Caco-2 (cell line): Measurements from ENCODE around the gene M6PR. TPM values are rescaled to one million over a fixed set of nuclear protein-coding genes. Genes with fewer than 3 reads are reported as not detected.
"Not testable (repeated sequence)": the region's sequence is repeated elsewhere in the genome, so short reads cannot be mapped to it uniquely, and the experiment has no call there.

ENCODE experiments used
- BruUV-seq: library from RNA; stranded (reverse); fragments of 400-500 nt; replicated peaks from 2 replicates; lab custom pipeline; 2021; lab: Mats Ljungman, UMichigan
- CTCF ChIA-PET: fragments of 300-600 bp; sonication (Branson Sonifier 250); formaldehyde crosslinking; loops from one replicate; lab custom pipeline; 2022; ENCODE audit warnings: antibody characterized with exemption; lab: Charles Lee
- POLR2A ChIA-PET: fragments of 300-600 bp; sonication (Branson Sonifier 250); formaldehyde crosslinking; loops from one replicate; lab custom pipeline; 2022; ENCODE audit warnings: antibody characterized with exemption; lab: Charles Lee
- DNase-seq, 2 experiments: peaks; one replicate each; pipeline versions ENCODE4 v3.0.0 to v3.0.0-alpha.2; 2020 to 2022
- H3K27me3 ChIP-seq: replicated peaks from 2 replicates; pipeline ENCODE4 v1.6.0; 2011; ENCODE audit warnings: low read length; ENCODE audit not compliant: control insufficient read depth, insufficient read depth
- H3K36me3 ChIP-seq: 2 replicates; pipeline ENCODE4 v1.5.1; 2011; ENCODE audit warnings: low read length; ENCODE audit not compliant: control insufficient read depth, insufficient read depth
- H3K4me1 ChIP-seq: fragments of 250-450 bp; sonication (Bioruptor Pico); 2 replicates; pipeline ENCODE4 v1.5.1; 2020; ENCODE audit warnings: mild to moderate bottlenecking
- H3K4me3 ChIP-seq: 2 replicates; pipeline ENCODE4 v1.5.1; 2011; ENCODE audit warnings: low read depth, mild to moderate bottlenecking, control low read depth, low read length
- H3K9me3 ChIP-seq: fragments of 250-450 bp; sonication (Bioruptor Pico); 2 replicates; pipeline ENCODE4 v1.5.1; 2020; ENCODE audit warnings: mild to moderate bottlenecking, moderate library complexity
- H3K27ac Mint-ChIP-seq: one replicate; pipeline ENCODE4 v1.8.0; 2022; ENCODE audit warnings: mixed read lengths; ENCODE audit not compliant: unreplicated experiment
- H3K27me3 Mint-ChIP-seq: one replicate; pipeline ENCODE4 v1.8.0; 2022; ENCODE audit warnings: mixed read lengths; ENCODE audit not compliant: insufficient read depth, unreplicated experiment
- H3K36me3 Mint-ChIP-seq: one replicate; pipeline ENCODE4 v1.8.0; 2022; ENCODE audit warnings: mild to moderate bottlenecking, mixed read lengths; ENCODE audit not compliant: insufficient read depth, unreplicated experiment
- H3K4me1 Mint-ChIP-seq: one replicate; pipeline ENCODE4 v1.8.0; 2022; ENCODE audit warnings: low read depth, mixed read lengths; ENCODE audit not compliant: unreplicated experiment
- H3K4me3 Mint-ChIP-seq: one replicate; pipeline ENCODE4 v1.8.0; 2022; ENCODE audit warnings: mild to moderate bottlenecking, moderate library complexity, mixed read lengths; ENCODE audit not compliant: unreplicated experiment
- H3K9me3 Mint-ChIP-seq: one replicate; pipeline ENCODE4 v1.8.0; 2022; ENCODE audit warnings: mixed read lengths; ENCODE audit not compliant: unreplicated experiment
- CTCF ChIP-seq, 2 experiments: fragments of 200-600 bp in 1 of 2; IDR thresholded peaks; 1 replicate in 1 of 2; 2 replicates in 1 of 2; pipeline versions ENCODE4 v1.5.1 to v1.8.0; 2011 to 2022; ENCODE audit warnings: antibody characterized with exemption in 1 of 2, control low read depth in 1 of 2, inconsistent platforms in 1 of 2, low read depth in 1 of 2, low read length in 1 of 2, mild to moderate bottlenecking in 1 of 2, moderate library complexity in 1 of 2; ENCODE audit not compliant: insufficient read depth in 1 of 2, severe bottlenecking in 1 of 2, unreplicated experiment in 1 of 2
- intact Hi-C: fragments of 100-400 bp; cut with micrococcal nuclease; formaldehyde crosslinking; loops from one replicate; pipeline ENCODE4 v1.10.0; 2022; ENCODE audit not compliant: unreplicated experiment
- total RNA-seq: library from RNA; stranded (reverse); gene quantifications from 2 replicates; pipeline ENCODE4 v1.2.3, GENCODE V29; 2022

The M6PR gene
- total RNA-seq, 1 experiment from 2014 or later = 310 TPM

GRCh38 chr12:8905546-8905945 is 43.9 kb downstream of the M6PR start:
- H3K27me3 ChIP-seq = 0 out of 2 replicates have a peak, but pooled peaks cover 1% of the 10 kb centered on the region
- TF ChIP-seq CTCF (IDR thresholded peaks at IDR 0.05; ENCODE audit: insufficient read depth in 1 of 2, low read depth in 1 of 2, low read length in 1 of 2, severe bottlenecking in 1 of 2, unreplicated experiment in 1 of 2) = no peak
- BruUV-seq = no TSS peak
- Mint-ChIP-seq H3K36me3 (no peaks in the 10 kb centered on the region), H3K27ac (no peak overlapping the region), H3K27me3 (peaks cover 15% of the 10 kb centered on the region), H3K9me3 (no peaks in the 10 kb centered on the region), H3K4me1 (no peaks in the 10 kb centered on the region), H3K4me3 (no peak overlapping the region)
- no peaks in the 10 kb centered on the region; the same call in 1 of the 2 replicates for H3K9me3 ChIP-seq
- no peak overlapping the region for H3K4me3 ChIP-seq
- H3K36me3 ChIP-seq = no peaks in the 10 kb centered on the region
- intact Hi-C loops = no loop called here
- ChIA-PET POLR2A (no interaction called here), CTCF (no interaction called here)
- H3K4me1 ChIP-seq = no peaks in the 10 kb centered on the region
- DNase-seq = no peak

- ChIA-PET CTCF (no interaction called here), POLR2A (no interaction called here)
- Histone ChIP-seq H3K27me3 (0 out of 2 replicates have a peak, but pooled peaks cover 1% of the 10 kb centered on the region), H3K9me3 (no peaks in the 10 kb centered on the region; the same call in 1 of the 2 replicates), H3K36me3 (no peaks in the 10 kb centered on the region), H3K4me3 (no peak overlapping the region), H3K4me1 (no peaks in the 10 kb centered on the region)
- no peaks in the 10 kb centered on the region for H3K9me3 Mint-ChIP-seq
- no peak overlapping the region for H3K27ac Mint-ChIP-seq
- BruUV-seq = no TSS peak
- DNase-seq = no peak
- no peak overlapping the region for H3K4me3 Mint-ChIP-seq
- TF ChIP-seq CTCF (IDR thresholded peaks at IDR 0.05; ENCODE audit: insufficient read depth in 1 of 2, low read depth in 1 of 2, low read length in 1 of 2, severe bottlenecking in 1 of 2, unreplicated experiment in 1 of 2) = no peak
- intact Hi-C loops = no loop called here
- no peaks in the 10 kb centered on the region for H3K36me3 Mint-ChIP-seq
- H3K27me3 Mint-ChIP-seq = peaks cover 15% of the 10 kb centered on the region
- H3K4me1 Mint-ChIP-seq = no peaks in the 10 kb centered on the region
These were observed 44.8 kb downstream of the M6PR start for GRCh38 chr12:8904665-8905064.

DNA sequence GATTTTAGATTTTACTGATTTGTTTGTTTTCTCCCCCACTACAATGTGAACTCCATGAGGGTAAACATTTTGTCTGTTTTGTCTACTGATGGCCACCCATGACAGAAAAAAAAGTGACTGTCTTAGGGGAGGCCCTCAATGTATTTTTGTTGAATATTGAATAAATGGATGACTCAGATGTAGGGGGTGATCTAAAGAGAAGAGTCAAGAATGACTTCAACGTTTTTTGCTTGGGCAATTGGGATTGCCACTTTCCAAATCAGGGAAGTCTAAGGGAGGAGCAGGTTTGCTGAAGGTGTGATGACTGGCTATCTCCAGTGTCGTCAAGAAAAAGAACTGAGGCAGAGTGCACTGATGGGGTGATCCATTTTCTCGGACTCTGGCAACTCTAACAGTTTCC is 45.8 kb downstream of the M6PR start:
- BruUV-seq = no TSS peak
- Mint-ChIP-seq H3K36me3 (no peaks in the 10 kb centered on the region), H3K9me3 (no peaks in the 10 kb centered on the region), H3K27me3 (peaks cover 18% of the 10 kb centered on the region), H3K4me1 (no peaks in the 10 kb centered on the region), H3K4me3 (no peak overlapping the region), H3K27ac (no peak overlapping the region)
- ChIA-PET POLR2A (no interaction called here), CTCF (no interaction called here)
- no peaks in the 10 kb centered on the region; the same call in 1 of the 2 replicates for H3K9me3 ChIP-seq
- H3K36me3 ChIP-seq = no peaks in the 10 kb centered on the region
- 0 out of 2 replicates have a peak, but pooled peaks cover 1% of the 10 kb centered on the region for H3K27me3 ChIP-seq
- no peak for TF ChIP-seq CTCF (IDR thresholded peaks at IDR 0.05; ENCODE audit: insufficient read depth in 1 of 2, low read depth in 1 of 2, low read length in 1 of 2, severe bottlenecking in 1 of 2, unreplicated experiment in 1 of 2)
- intact Hi-C loops = no loop called here
- H3K4me1 ChIP-seq = no peaks in the 10 kb centered on the region
- no peak overlapping the region for H3K4me3 ChIP-seq
- no peak for DNase-seq

GRCh38 chr12:8902703-8903102 is 46.7 kb downstream of the M6PR start:
- H3K4me1 ChIP-seq, CTCF ChIA-PET, intact Hi-C loops: not testable (repeated sequence)

More at GRCh38 chr12:8902703-8903102, 46.7 kb downstream of the M6PR start:
- H3K4me3 ChIP-seq, H3K9me3 Mint-ChIP-seq, H3K4me1 Mint-ChIP-seq, H3K27ac Mint-ChIP-seq, POLR2A ChIA-PET, H3K9me3 ChIP-seq, H3K4me3 Mint-ChIP-seq, H3K36me3 Mint-ChIP-seq, H3K36me3 ChIP-seq, H3K27me3 ChIP-seq, BruUV-seq, DNase-seq: not testable (repeated sequence)
- H3K27me3 Mint-ChIP-seq = peaks cover 18% of the 10 kb centered on the region
